Central memory CD4-positive, alpha-beta T cell (primary cell): Measurements from ENCODE around the gene SLC17A5.
"Not testable (repeated sequence)": the region's sequence is repeated elsewhere in the genome, so short reads cannot be mapped to it uniquely, and the experiment has no call there.

Experiments
- DNase-seq: peaks from one replicate; pipeline ENCODE4 v3.0.0; 2022

Gene SLC17A5

GRCh38 chr6:73613806-73614536 lies 39.8 kb downstream of the SLC17A5 start:
- no peak for DNase-seq

- DNase-seq = no peak
Observed at GRCh38 chr6:73612611-73613010, 41.2 kb downstream of the SLC17A5 start.

- DNase-seq = peak; percentile 45
Observed at GRCh38 chr6:73610444-73611275, 43.1 kb downstream of the SLC17A5 start.

- DNase-seq = no peak
Observed at GRCh38 chr6:73608761-73609160, 45.0 kb downstream of the SLC17A5 start.

GRCh38 chr6:73606428-73606827 lies 47.4 kb downstream of the SLC17A5 start:
- DNase-seq = no peak

GRCh38 chr6:73604461-73604860 lies 49.3 kb downstream of the SLC17A5 start:
- no peak for DNase-seq

GRCh38 chr6:73604020-73604419 lies 49.8 kb downstream of the SLC17A5 start:
- no peak for DNase-seq

- no peak for DNase-seq
Observed at GRCh38 chr6:73586416-73586974, 67.3 kb downstream of the SLC17A5 start.

GRCh38 chr6:73585566-73586415 lies 68.0 kb downstream of the SLC17A5 start:
- DNase-seq = peak; percentile 50

GRCh38 chr6:73581293-73581692 lies 72.5 kb downstream of the SLC17A5 start:
- DNase-seq = no peak

- peak; percentile 45 for DNase-seq
Observed at GRCh38 chr6:73580247-73581149, 73.3 kb downstream of the SLC17A5 start.

- DNase-seq = no peak
Observed at GRCh38 chr6:73579851-73580246, 73.9 kb downstream of the SLC17A5 start.

- DNase-seq = no peak
Observed at GRCh38 chr6:73579389-73579788, 74.4 kb downstream of the SLC17A5 start.

GRCh38 chr6:73577676-73578075 lies 76.1 kb downstream of the SLC17A5 start:
- DNase-seq = no peak

- not testable (repeated sequence) for DNase-seq
Observed at GRCh38 chr6:73572531-73572930, 81.3 kb downstream of the SLC17A5 start.

GRCh38 chr6:73571218-73572181 lies 82.3 kb downstream of the SLC17A5 start:
- not testable (repeated sequence) for DNase-seq

- DNase-seq = no peak
Observed at GRCh38 chr6:73569121-73569520, 84.7 kb downstream of the SLC17A5 start.

- no peak for DNase-seq
Observed at GRCh38 chr6:73566954-73567591, 86.7 kb downstream of the SLC17A5 start.

GRCh38 chr6:73566486-73566871 lies 87.3 kb downstream of the SLC17A5 start:
- DNase-seq = not testable (repeated sequence)
